SU-DHL-6 (cell line): ENCODE measurements around the gene YWHAQ.
"Not testable (repeated sequence)": the region's sequence is repeated elsewhere in the genome, so short reads cannot be mapped to it uniquely, and the experiment has no call there.

ENCODE experiments used
- H2AFZ ChIP-seq: fragments of 200-600 bp; sonication (generic); 2 replicates; pipeline ENCODE4 v1.6.1; 2014; ENCODE audit warnings: low read depth, mild to moderate bottlenecking, moderate library complexity, mixed read lengths, antibody characterized with exemption, low read length; ENCODE audit not compliant: severe bottlenecking
- H3F3A ChIP-seq: fragments of 200-600 bp; shearing (Covaris generic); 2 replicates; pipeline ENCODE4 v1.6.0; 2016; ENCODE audit warnings: antibody characterized with exemption, mild to moderate bottlenecking; ENCODE audit not compliant: insufficient read depth
- H3K27ac ChIP-seq: fragments of 200-600 bp; sonication (generic); 2 replicates; pipeline ENCODE4 v1.5.1; 2016; ENCODE audit warnings: low read depth, mild to moderate bottlenecking, low read length, moderate library complexity, mixed read lengths
- H3K27me3 ChIP-seq: fragments of 200-600 bp; sonication (generic), shearing (Covaris generic); 2 replicates; pipeline ENCODE4 v1.6.0; 2014; ENCODE audit warnings: mild to moderate bottlenecking, low read length
- H3K36me3 ChIP-seq: fragments of 200-600 bp; sonication (generic); 2 replicates; pipeline ENCODE4 v1.6.1; 2014; ENCODE audit warnings: mild to moderate bottlenecking, low read length, mixed read lengths
- H3K4me2 ChIP-seq: fragments of 300-600, 200-600 bp; shearing (Covaris generic), sonication (generic); 2 replicates; pipeline ENCODE4 v1.6.0; 2014; ENCODE audit warnings: low read length, low read depth, mild to moderate bottlenecking; ENCODE audit not compliant: poor library complexity, severe bottlenecking
- H3K4me3 ChIP-seq: fragments of 200-600 bp; sonication (generic); 2 replicates; pipeline ENCODE4 v1.5.1; 2014; ENCODE audit warnings: antibody characterized with exemption, low read length, mild to moderate bottlenecking, mixed read lengths; ENCODE audit not compliant: insufficient read depth, poor library complexity, severe bottlenecking
- H3K79me2 ChIP-seq: fragments of 200-600 bp; sonication (generic); 2 replicates; pipeline ENCODE4 v1.6.1; 2014; ENCODE audit warnings: mild to moderate bottlenecking, low read length, moderate library complexity; ENCODE audit not compliant: insufficient read depth
- H3K9ac ChIP-seq: fragments of 200-600 bp; sonication (generic); 2 replicates; pipeline ENCODE4 v1.7.0; 2014; ENCODE audit warnings: mild to moderate bottlenecking, low read length
- H3K9me2 ChIP-seq: fragments of 200-600 bp; sonication (generic); replicated peaks from 2 replicates; pipeline ENCODE4 v1.6.1; 2014; ENCODE audit warnings: low read length; ENCODE audit not compliant: insufficient read depth
- H3K9me3 ChIP-seq: fragments of 200-600 bp; sonication (generic); 2 replicates; pipeline ENCODE4 v1.6.1; 2014; ENCODE audit warnings: low read length, mixed read lengths; ENCODE audit not compliant: insufficient read depth
- H4K20me1 ChIP-seq: fragments of 200-600 bp; sonication (generic); 2 replicates; pipeline ENCODE4 v1.6.1; 2014; ENCODE audit warnings: low read depth, mild to moderate bottlenecking, antibody characterized with exemption, low read length, moderate library complexity, mixed read lengths
- EZH2phosphoT487 ChIP-seq: fragments of 200-600 bp; sonication (generic), shearing (Covaris generic); conservative IDR thresholded peaks from 2 replicates; pipeline ENCODE4 v1.6.1; 2018; ENCODE audit warnings: mild to moderate bottlenecking, antibody characterized with exemption, low read length, moderate library complexity, mixed read lengths
- TF ChIP-seq, protein P1 (sequence below): fragments of 200-600 bp; sonication (generic); IDR thresholded peaks from one replicate; pipeline ENCODE4 v1.5.1; 2017; ENCODE audit warnings: antibody characterized with exemption, mild to moderate bottlenecking, low read length, moderate library complexity; ENCODE audit not compliant: insufficient read depth, poor library complexity, severe bottlenecking

The YWHAQ gene

DNA sequence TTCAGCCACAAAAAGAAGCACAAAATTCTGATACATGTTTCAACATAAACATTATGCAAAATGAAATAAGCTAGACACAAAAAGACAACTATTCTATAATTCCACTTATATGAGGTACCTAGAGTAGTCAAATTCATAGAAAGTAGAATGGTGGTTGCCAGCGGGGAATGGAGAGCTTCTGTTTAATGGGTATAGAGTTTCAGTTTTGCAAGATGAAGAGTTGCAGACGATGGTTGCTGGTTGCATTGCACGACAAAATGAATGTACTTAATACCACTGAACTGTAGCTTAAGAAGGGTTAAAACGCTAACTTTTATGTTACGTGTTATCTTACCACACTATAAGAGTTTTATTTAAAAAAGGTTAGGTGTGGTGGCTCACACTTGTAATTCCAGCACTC is 13.5 kb downstream of the YWHAQ start:
- Histone ChIP-seq H3K36me3 (peaks cover 9% of the 10 kb centered on the region; the same call in 1 of the 2 replicates), H3K27me3 (no peaks in the 10 kb centered on the region), H3F3A (no peaks in the 10 kb centered on the region; the same call in 1 of the 2 replicates), H3K4me3 (no peak overlapping the region), H4K20me1 (peaks cover 43% of the 10 kb centered on the region; the same call in 1 of the 2 replicates), H3K79me2 (peaks cover 100% of the 10 kb centered on the region), H3K9me3 (no peaks in the 10 kb centered on the region), H3K9ac (no peak overlapping the region), H2AFZ (no peak overlapping the region), H3K9me2 (no peaks in the 10 kb centered on the region), H3K27ac (no peak overlapping the region), H3K4me2 (no peak overlapping the region)
- no peak for TF ChIP-seq EZH2phosphoT487
- TF ChIP-seq, protein P1, sequence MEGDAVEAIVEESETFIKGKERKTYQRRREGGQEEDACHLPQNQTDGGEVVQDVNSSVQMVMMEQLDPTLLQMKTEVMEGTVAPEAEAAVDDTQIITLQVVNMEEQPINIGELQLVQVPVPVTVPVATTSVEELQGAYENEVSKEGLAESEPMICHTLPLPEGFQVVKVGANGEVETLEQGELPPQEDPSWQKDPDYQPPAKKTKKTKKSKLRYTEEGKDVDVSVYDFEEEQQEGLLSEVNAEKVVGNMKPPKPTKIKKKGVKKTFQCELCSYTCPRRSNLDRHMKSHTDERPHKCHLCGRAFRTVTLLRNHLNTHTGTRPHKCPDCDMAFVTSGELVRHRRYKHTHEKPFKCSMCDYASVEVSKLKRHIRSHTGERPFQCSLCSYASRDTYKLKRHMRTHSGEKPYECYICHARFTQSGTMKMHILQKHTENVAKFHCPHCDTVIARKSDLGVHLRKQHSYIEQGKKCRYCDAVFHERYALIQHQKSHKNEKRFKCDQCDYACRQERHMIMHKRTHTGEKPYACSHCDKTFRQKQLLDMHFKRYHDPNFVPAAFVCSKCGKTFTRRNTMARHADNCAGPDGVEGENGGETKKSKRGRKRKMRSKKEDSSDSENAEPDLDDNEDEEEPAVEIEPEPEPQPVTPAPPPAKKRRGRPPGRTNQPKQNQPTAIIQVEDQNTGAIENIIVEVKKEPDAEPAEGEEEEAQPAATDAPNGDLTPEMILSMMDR: no peak

GRCh38 chr2:9614562-9614961 is 16.2 kb downstream of the YWHAQ start:
- Histone ChIP-seq H3F3A (peaks cover 11% of the 10 kb centered on the region), H3K79me2 (peaks cover 100% of the 10 kb centered on the region), H4K20me1 (peaks cover 33% of the 10 kb centered on the region; the same call in 1 of the 2 replicates), H2AFZ (no peak overlapping the region), H3K4me3 (no peak overlapping the region), H3K9me3 (no peaks in the 10 kb centered on the region), H3K27me3 (no peaks in the 10 kb centered on the region), H3K4me2 (no peak overlapping the region), H3K36me3 (peaks cover 6% of the 10 kb centered on the region; the same call in 1 of the 2 replicates), H3K9ac (no peak overlapping the region), H3K9me2 (no peaks in the 10 kb centered on the region), H3K27ac (no peak overlapping the region)
- TF ChIP-seq EZH2phosphoT487: no peak
- TF ChIP-seq, protein P1: no peak

DNA sequence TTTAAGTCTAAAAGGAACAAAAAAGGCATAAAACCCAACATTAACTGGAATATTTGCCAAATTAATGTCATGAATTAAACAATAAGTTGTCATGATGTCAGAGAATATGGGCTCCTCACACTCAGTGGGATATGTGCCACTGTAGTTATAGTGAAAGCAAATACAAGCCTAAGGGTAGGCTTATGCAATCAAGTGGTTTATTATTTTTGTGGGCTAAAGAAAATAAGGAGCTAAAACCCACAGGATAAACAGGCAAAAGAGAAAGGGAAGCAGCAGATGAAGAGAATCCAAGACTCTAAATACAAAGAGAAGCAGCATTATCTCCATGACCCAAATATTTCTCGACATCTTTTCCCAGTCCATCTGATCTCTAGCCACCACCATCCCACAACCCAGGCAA is 17.5 kb downstream of the YWHAQ start:
- H3K9ac ChIP-seq: no peak overlapping the region
- H3K9me2 ChIP-seq: no peaks in the 10 kb centered on the region
- H3K9me3 ChIP-seq: no peaks in the 10 kb centered on the region
- no peak overlapping the region for H3K27ac ChIP-seq
- no peak overlapping the region for H3K4me2 ChIP-seq
- peaks cover 100% of the 10 kb centered on the region for H3K79me2 ChIP-seq
- H4K20me1 ChIP-seq: peaks cover 40% of the 10 kb centered on the region; the same call in 1 of the 2 replicates
- H2AFZ ChIP-seq: no peak overlapping the region
- no peaks in the 10 kb centered on the region for H3K27me3 ChIP-seq
- H3K4me3 ChIP-seq: no peak overlapping the region
- H3K36me3 ChIP-seq: no peaks in the 10 kb centered on the region; the same call in 1 of the 2 replicates
- no peak for TF ChIP-seq EZH2phosphoT487
- TF ChIP-seq, protein P1: no peak
- peaks cover 13% of the 10 kb centered on the region for H3F3A ChIP-seq

DNA sequence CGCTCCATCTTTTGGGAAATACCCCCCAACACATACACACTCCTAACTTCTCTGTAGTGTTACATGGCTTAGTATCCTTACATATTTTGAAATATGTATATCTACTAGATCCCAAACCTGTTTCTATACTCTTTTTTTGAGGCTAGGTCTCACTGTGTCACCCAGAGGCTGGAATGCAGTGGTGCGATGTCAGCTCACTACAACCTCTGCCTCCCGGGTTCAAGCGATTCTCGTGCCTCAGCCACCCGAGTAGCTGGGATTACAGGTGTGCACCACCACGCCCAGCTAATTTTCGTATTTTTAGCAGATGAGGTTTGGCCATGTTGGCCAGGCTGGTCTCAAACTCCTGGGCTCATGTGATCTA is 19.3 kb downstream of the YWHAQ start:
- H3K36me3 ChIP-seq, H3K4me2 ChIP-seq, H3K27ac ChIP-seq, H3K9me3 ChIP-seq, H3K4me3 ChIP-seq, H3K9me2 ChIP-seq, H3K27me3 ChIP-seq, H2AFZ ChIP-seq, H3K9ac ChIP-seq: not testable (repeated sequence)
- Histone ChIP-seq H3F3A (peaks cover 15% of the 10 kb centered on the region; the same call in 1 of the 2 replicates), H3K79me2 (peaks cover 100% of the 10 kb centered on the region), H4K20me1 (peaks cover 47% of the 10 kb centered on the region; the same call in 1 of the 2 replicates)
